ENCODE results near the gene NUDT7. TPM values are rescaled to one million over a fixed set of nuclear protein-coding genes. Genes with fewer than 3 reads are reported as not detected.
A peak's percentile ranks its signal among the peaks of the same experiment; 100 is the strongest.

NUDT7 gene
- total RNA-seq, 1 donor from 2014 or later: 1.7 TPM

DNA sequence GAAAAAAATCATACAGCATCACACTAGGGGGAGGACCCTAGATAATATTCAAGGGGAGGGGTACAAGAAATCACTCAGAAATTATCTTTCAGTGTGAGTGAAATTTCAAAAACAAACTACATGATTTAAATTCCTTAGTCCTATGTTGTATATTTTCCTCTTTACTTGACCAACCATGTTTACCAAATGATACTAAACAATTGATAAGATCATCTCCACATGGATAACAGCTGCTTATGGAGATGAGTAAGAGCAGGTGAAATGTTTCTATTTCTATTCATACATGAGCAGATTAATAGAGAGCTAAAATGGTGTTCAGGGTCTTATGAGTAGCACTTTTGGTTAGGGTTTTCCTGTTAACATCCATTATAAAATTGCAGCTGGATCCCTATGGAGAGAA, 58.8 kb downstream of the NUDT7 start:
- TF ChIP-seq, protein P1, sequence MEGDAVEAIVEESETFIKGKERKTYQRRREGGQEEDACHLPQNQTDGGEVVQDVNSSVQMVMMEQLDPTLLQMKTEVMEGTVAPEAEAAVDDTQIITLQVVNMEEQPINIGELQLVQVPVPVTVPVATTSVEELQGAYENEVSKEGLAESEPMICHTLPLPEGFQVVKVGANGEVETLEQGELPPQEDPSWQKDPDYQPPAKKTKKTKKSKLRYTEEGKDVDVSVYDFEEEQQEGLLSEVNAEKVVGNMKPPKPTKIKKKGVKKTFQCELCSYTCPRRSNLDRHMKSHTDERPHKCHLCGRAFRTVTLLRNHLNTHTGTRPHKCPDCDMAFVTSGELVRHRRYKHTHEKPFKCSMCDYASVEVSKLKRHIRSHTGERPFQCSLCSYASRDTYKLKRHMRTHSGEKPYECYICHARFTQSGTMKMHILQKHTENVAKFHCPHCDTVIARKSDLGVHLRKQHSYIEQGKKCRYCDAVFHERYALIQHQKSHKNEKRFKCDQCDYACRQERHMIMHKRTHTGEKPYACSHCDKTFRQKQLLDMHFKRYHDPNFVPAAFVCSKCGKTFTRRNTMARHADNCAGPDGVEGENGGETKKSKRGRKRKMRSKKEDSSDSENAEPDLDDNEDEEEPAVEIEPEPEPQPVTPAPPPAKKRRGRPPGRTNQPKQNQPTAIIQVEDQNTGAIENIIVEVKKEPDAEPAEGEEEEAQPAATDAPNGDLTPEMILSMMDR (conservative IDR thresholded peaks at IDR 0.05; ENCODE audit: low read depth, low read length): no peak
- H3K4me3 ChIP-seq (ENCODE audit: low read depth, low read length): no peak overlapping the region
- no peak for DNase-seq (ENCODE audit: low read depth)

DNA sequence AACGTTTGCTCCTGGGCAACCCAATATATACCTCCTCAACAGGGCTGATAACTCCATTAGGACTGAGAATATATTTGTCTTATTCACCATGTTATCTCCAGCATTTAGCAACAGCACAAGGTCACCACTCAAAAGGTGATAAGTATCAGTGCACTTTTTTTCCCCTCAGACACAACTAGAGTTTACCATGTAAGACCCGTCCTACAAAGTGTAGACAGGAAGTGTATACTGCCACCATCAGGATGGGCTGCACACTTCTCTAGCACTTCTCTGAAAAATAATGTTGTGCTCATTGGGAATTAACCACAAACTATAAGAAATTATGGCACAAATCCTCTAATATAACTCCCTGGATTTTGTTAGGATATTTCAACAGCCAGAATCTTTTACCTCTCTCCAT, 60.4 kb downstream of the NUDT7 start:
- no peak for DNase-seq (ENCODE audit: low read depth)

DNA sequence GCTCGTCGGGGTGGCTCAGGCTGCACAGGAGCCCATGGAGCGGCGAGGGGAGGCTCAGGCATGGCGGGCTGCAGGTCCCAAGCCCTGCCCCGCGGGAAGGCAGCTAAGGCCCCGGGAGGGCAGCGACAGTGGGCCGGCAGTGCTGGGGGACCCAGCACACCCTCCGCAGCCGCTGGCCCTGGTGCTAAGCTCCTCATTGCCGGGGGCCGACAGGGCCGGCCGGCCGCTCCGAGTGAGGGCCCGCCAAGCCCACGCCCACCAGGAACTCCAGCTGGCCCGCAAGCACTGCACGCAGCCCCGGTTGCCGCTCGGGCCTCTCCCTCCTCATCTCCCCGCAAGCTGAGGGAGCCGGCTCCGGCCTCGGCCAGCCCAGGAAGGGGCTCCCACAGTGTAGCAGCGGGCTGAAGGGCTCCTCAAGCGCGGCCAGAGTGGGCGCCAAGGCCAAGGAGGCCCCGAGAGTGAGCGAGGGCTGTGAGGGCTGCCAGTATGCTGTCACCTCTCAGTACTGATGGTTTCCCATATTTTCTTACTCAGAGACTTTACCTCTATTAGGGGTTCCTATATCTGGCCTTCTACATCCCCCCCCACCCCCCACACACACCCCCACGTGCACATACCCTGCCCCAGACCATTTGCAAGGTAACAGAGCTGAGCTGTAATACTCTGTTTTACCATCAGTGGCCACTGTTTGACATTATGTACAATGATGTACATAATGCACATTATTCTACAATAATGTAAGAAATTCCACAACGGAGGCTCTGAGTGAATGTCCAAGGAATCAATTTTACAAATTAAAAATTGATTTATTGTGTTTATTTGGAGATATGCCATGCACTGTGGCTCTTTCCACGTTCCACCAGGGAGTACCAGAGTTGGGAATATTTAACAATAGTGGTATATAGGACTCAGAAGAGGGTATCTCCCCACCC, 62.4 kb downstream of the NUDT7 start:
- no peak for DNase-seq (ENCODE audit: low read depth)
- H3K4me3 ChIP-seq (ENCODE audit: low read depth, low read length): no peak overlapping the region
- TF ChIP-seq, protein P1 (conservative IDR thresholded peaks at IDR 0.05; ENCODE audit: low read depth, low read length): peak; percentile 15

More for the DNA sequence above, 60.4 kb downstream of the NUDT7 start:
- TF ChIP-seq, protein P1 (conservative IDR thresholded peaks at IDR 0.05; ENCODE audit: low read depth, low read length): peak; percentile 65
- H3K4me3 ChIP-seq (ENCODE audit: low read depth, low read length): no peak overlapping the region

DNA sequence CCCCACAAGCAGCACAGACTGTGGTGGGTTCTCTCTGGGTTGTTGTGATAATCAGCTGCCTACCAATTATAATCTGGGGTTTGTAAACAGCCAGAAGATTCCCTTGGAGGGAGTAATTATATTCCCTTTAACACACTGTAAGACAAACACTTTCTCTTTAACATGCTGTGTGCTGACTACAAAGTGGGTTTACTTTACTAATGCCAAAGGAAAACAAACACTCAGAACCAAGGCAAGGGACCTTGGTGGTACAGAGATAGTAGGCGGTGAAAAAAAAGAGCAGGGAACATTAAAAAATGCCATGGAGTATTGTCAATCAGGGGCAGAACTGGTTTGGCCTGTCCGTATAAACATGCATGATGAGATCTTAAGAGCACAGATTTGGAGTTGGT, 63.1 kb downstream of the NUDT7 start:
- DNase-seq (ENCODE audit: low read depth): no peak
- no peak overlapping the region for H3K4me3 ChIP-seq (ENCODE audit: low read depth, low read length)
- TF ChIP-seq, protein P1 (conservative IDR thresholded peaks at IDR 0.05; ENCODE audit: low read depth, low read length): no peak

DNA sequence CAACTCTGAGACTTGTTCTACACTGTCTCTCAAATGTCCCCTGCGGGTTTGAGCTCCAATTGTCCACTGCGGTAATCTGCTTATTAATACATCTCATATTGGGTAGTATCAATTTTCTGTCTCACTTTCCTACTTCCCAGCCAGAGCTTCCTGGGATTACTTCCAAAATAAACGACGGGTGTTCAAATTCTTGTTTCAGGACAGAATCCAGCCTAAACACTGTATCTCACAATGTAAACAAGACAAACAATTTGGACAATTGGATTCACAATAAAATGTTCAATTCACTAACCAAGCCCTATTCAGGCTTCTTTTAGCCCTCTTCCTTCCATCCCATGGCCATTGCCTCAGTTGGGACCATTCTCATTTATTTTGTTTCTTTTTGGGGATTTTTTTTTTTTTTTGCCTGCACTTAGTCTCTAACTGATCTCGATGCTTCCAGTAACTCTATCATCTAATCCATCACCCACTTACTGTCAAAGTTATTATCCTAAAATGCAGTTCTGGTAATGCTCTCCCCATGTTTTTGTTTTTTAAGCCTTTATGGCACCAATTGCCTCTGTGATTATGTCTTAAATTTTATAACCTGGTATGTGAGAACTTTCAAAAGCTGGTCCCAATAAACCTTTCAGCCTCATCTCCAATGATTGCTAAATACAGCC, 64.0 kb downstream of the NUDT7 start:
- TF ChIP-seq, protein P1 (conservative IDR thresholded peaks at IDR 0.05; ENCODE audit: low read depth, low read length): no peak
- H3K4me3 ChIP-seq (ENCODE audit: low read depth, low read length): no peak overlapping the region
- DNase-seq (ENCODE audit: low read depth): no peak

DNA sequence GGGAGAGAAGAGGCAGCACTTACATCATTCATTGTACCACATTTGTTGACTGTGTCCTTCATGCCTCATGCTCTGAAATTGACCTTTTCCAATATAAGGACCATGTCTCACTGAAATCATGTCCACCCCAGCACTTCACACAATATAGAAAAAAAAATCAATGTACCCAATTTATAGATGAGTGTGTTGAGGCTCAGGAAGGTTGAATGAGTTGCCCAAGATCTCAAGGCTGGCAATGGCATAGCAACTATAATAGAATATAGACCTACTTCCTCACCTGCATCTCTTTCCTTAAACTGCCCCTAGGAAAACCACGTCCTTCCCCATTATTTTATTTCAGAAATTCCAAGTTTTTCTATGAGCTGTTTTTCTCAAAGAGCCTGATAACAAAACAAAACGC, 65.1 kb downstream of the NUDT7 start:
- no peak for DNase-seq (ENCODE audit: low read depth)
- TF ChIP-seq, protein P1 (conservative IDR thresholded peaks at IDR 0.05; ENCODE audit: low read depth, low read length): no peak
- H3K4me3 ChIP-seq (ENCODE audit: low read depth, low read length): no peak overlapping the region
